Parathyroid adenoma (tissue), 2 donors: Measurements from ENCODE around the gene IFNL4.

Source experiments
- H2AFZ ChIP-seq: fragments of 300-600 bp; sonication (generic); one replicate; pipeline ENCODE4 v1.7.0; 2017; ENCODE audit warnings: antibody characterized with exemption, mild to moderate bottlenecking
- H3K27ac ChIP-seq: fragments of 300-600 bp; sonication (generic); one replicate; pipeline ENCODE4 v1.7.0; 2017
- H3K27me3 ChIP-seq: fragments of 300-600 bp; sonication (generic); one replicate; pipeline ENCODE4 v1.7.0; 2017; ENCODE audit warnings: low read length; ENCODE audit not compliant: control insufficient read depth, insufficient read depth
- H3K36me3 ChIP-seq: fragments of 300-600 bp; sonication (generic); one replicate; pipeline ENCODE4 v1.7.0; 2017; ENCODE audit warnings: low read length; ENCODE audit not compliant: control insufficient read depth, insufficient read depth
- H3K4me1 ChIP-seq: fragments of 300-600 bp; sonication (generic); one replicate; pipeline ENCODE4 v1.7.0; 2017; ENCODE audit warnings: control low read depth
- H3K4me2 ChIP-seq: fragments of 300-600 bp; sonication (generic); one replicate; pipeline ENCODE4 v1.7.0; 2017; ENCODE audit warnings: low read length
- H3K4me3 ChIP-seq: fragments of 300-600 bp; sonication (generic); one replicate; pipeline ENCODE4 v1.7.0; 2017; ENCODE audit warnings: low read depth, low read length
- H3K79me2 ChIP-seq: fragments of 300-600 bp; sonication (generic); one replicate; pipeline ENCODE4 v1.7.0; 2017; ENCODE audit warnings: control low read depth
- H3K9ac ChIP-seq: fragments of 300-600 bp; sonication (generic); one replicate; pipeline ENCODE4 v1.7.0; 2017; ENCODE audit warnings: mild to moderate bottlenecking
- H3K9me3 ChIP-seq: fragments of 300-600 bp; sonication (generic); one replicate; pipeline ENCODE4 v1.7.0; 2017; ENCODE audit warnings: low read length; ENCODE audit not compliant: control insufficient read depth
- CTCF ChIP-seq: fragments of 300-600 bp; sonication (generic); IDR thresholded peaks from one replicate; pipeline ENCODE4 v1.7.0; 2017; ENCODE audit warnings: antibody characterized with exemption, mild to moderate bottlenecking
- donor health status: primary hyperparathyroidism.

Gene IFNL4

GRCh38 chr19:39248806-39249205, at the start of gene IFNL4:
IFNL4 (minus strand) TSS chr19:39248856.
- no peaks in the 10 kb centered on the region for H3K27me3 ChIP-seq
- TF ChIP-seq CTCF: no peak
- H3K27ac ChIP-seq: no peak within 1 kb of the TSS
- H3K9me3 ChIP-seq: no peaks in the 10 kb centered on the region
- H3K4me2 ChIP-seq: peak within 1 kb of the TSS; percentile 53
- no peaks in the 10 kb centered on the region for H3K79me2 ChIP-seq
- no peak within 1 kb of the TSS for H3K9ac ChIP-seq
- H3K4me3 ChIP-seq: no peak within 1 kb of the TSS
- no peaks in the 10 kb centered on the region for H3K36me3 ChIP-seq
- peaks cover 5% of the 10 kb centered on the region for H3K4me1 ChIP-seq
- H2AFZ ChIP-seq: peak within 1 kb of the TSS; percentile 73

- H3K9me3 ChIP-seq: no peaks in the 10 kb centered on the region
- H3K4me3 ChIP-seq: no peak overlapping the region
- H3K36me3 ChIP-seq: no peaks in the 10 kb centered on the region
- no peaks in the 10 kb centered on the region for H3K79me2 ChIP-seq
- H3K27me3 ChIP-seq: no peaks in the 10 kb centered on the region
- H3K27ac ChIP-seq: no peak overlapping the region
- H2AFZ ChIP-seq: no peak overlapping the region
- no peak for TF ChIP-seq CTCF
- H3K4me2 ChIP-seq: no peak overlapping the region
- no peaks in the 10 kb centered on the region for H3K4me1 ChIP-seq
- H3K9ac ChIP-seq: no peak overlapping the region
Measured at GRCh38 chr19:39297931-39298634, 49.4 kb upstream of the IFNL4 start.

- Histone ChIP-seq H3K4me3 (no peak overlapping the region), H3K27ac (no peak overlapping the region), H3K9me3 (no peaks in the 10 kb centered on the region), H3K4me1 (no peaks in the 10 kb centered on the region), H3K79me2 (no peaks in the 10 kb centered on the region), H3K36me3 (no peaks in the 10 kb centered on the region), H2AFZ (no peak overlapping the region), H3K27me3 (no peaks in the 10 kb centered on the region), H3K9ac (no peak overlapping the region), H3K4me2 (no peak overlapping the region)
- no peak for TF ChIP-seq CTCF
Measured at GRCh38 chr19:39296906-39297305, 48.2 kb upstream of the IFNL4 start.

- Histone ChIP-seq H3K9ac (no peak within 1 kb of the TSS), H3K79me2 (no peaks in the 10 kb centered on the region), H3K4me1 (no peaks in the 10 kb centered on the region), H3K4me3 (no peak within 1 kb of the TSS), H3K27me3 (no peaks in the 10 kb centered on the region), H3K27ac (no peak within 1 kb of the TSS), H3K36me3 (no peaks in the 10 kb centered on the region), H3K4me2 (no peak within 1 kb of the TSS), H3K9me3 (no peaks in the 10 kb centered on the region), H2AFZ (no peak within 1 kb of the TSS)
- TF ChIP-seq CTCF: no peak
Measured at GRCh38 chr19:39296055-39296645, 47.5 kb upstream of the IFNL4 start, which contains the start of gene IFNL1. IFNL1 (plus strand) TSS chr19:39296407; CDS start chr19:39296422, 15 bp downstream.
